Measurements from ENCODE around the gene KHDC4.

KHDC4 gene

DNA sequence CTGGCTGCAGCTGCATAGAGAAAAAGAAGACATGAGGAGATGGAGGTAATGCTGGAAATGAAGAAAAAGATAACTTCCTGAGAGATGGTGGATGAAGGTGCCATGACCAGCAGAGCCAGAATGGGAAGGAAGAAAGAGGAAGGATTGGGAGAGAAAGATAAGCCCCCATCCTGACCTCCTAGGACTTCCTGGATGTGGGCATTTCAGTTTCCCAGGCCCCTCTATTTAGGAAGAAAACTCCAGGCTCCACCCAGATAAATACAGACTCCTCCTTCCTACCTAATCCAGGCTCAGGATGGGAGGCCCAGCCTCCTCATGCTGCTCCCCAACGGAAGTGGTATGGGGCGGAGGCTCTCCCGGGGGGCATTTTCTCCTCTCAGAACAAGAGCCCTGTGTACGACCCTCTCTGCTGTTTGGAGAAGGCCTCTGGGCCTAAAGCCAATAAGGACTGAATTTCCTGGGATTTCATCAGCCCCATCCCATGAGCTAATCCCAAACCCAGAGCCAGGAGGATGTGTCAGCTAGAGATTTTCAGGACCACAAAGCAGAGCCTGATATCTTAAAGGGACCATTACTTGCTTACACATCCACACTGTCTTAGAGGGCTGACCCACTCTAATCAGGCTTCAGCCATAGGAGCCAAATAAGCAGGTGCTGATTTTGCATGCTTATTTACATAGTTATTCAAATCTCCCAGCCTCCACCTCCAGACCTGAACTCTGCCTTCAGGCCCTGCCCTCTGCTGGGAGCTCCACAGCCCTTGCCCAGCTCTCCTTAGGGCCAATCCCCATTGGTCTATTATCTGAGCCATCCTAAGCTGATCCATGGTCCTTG, 49.2 kb upstream of the KHDC4 start (continued):
- TF ChIP-seq, protein P1, sequence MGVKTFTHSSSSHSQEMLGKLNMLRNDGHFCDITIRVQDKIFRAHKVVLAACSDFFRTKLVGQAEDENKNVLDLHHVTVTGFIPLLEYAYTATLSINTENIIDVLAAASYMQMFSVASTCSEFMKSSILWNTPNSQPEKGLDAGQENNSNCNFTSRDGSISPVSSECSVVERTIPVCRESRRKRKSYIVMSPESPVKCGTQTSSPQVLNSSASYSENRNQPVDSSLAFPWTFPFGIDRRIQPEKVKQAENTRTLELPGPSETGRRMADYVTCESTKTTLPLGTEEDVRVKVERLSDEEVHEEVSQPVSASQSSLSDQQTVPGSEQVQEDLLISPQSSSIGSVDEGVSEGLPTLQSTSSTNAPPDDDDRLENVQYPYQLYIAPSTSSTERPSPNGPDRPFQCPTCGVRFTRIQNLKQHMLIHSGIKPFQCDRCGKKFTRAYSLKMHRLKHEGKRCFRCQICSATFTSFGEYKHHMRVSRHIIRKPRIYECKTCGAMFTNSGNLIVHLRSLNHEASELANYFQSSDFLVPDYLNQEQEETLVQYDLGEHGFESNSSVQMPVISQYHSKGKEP (tag by site-specific recombination; IDR thresholded peaks at IDR 0.05), result peak; percentile 50; the same call in 1 of the 2 replicates
- TF ChIP-seq SETDB1 (IDR thresholded peaks at IDR 0.05; ENCODE audit: insufficient read length, low read length) (no peak), ZNF16 (tag by site-specific recombination; IDR thresholded peaks at IDR 0.05; ENCODE audit: low read depth) (no peak), MEIS1 (CRISPR knock-in tag; IDR thresholded peaks at IDR 0.05; ENCODE audit: borderline replicate concordance) (no peak), ZNF670 (tag by site-specific recombination; IDR thresholded peaks at IDR 0.05; ENCODE audit: low read depth) (no peak), GFI1B (tag by site-specific recombination; IDR thresholded peaks at IDR 0.05) (0 out of 2 replicates have a peak, but pooled peaks have one; percentile 11), ZNF76 (tag by site-specific recombination; IDR thresholded peaks at IDR 0.05; ENCODE audit: borderline replicate concordance, low read depth) (peak; percentile 47; the same call in 1 of the 2 replicates), ZNF133 (tag by site-specific recombination; IDR thresholded peaks at IDR 0.05) (no peak), ZNF112 (tag by site-specific recombination; IDR thresholded peaks at IDR 0.05) (no peak), GLIS1 (tag by site-specific recombination; IDR thresholded peaks at IDR 0.05) (peak; percentile 76), ZNF335 (tag by site-specific recombination; conservative IDR thresholded peaks at IDR 0.05) (peak; percentile 89), ZNF707 (tag by site-specific recombination; IDR thresholded peaks at IDR 0.05) (no peak), ZNF514 (tag by site-specific recombination; IDR thresholded peaks at IDR 0.05) (no peak), TCF7L2 (IDR thresholded peaks at IDR 0.05; ENCODE audit: borderline replicate concordance, low read depth, low read length) (no peak), ZNF37A (tag by site-specific recombination; IDR thresholded peaks at IDR 0.05) (no peak), ZNF2 (tag by site-specific recombination; IDR thresholded peaks at IDR 0.05) (no peak), ZNF302 (tag by site-specific recombination; IDR thresholded peaks at IDR 0.05; ENCODE audit: low read depth) (no peak), ZNF416 (tag by site-specific recombination; IDR thresholded peaks at IDR 0.05) (no peak), ZIC2 (tag by site-specific recombination; IDR thresholded peaks at IDR 0.05) (peak; percentile 38; the same call in 1 of the 2 replicates), YY1 (tag by site-specific recombination; IDR thresholded peaks at IDR 0.05) (no peak), ZNF530 (tag by site-specific recombination; IDR thresholded peaks at IDR 0.05; ENCODE audit: low read depth) (no peak), ZNF350 (tag by site-specific recombination; IDR thresholded peaks at IDR 0.05) (no peak), PRDM1 (tag by site-specific recombination; IDR thresholded peaks at IDR 0.05) (no peak), ZXDB (tag by site-specific recombination; IDR thresholded peaks at IDR 0.05) (no peak)
- TF ChIP-seq, protein P2, sequence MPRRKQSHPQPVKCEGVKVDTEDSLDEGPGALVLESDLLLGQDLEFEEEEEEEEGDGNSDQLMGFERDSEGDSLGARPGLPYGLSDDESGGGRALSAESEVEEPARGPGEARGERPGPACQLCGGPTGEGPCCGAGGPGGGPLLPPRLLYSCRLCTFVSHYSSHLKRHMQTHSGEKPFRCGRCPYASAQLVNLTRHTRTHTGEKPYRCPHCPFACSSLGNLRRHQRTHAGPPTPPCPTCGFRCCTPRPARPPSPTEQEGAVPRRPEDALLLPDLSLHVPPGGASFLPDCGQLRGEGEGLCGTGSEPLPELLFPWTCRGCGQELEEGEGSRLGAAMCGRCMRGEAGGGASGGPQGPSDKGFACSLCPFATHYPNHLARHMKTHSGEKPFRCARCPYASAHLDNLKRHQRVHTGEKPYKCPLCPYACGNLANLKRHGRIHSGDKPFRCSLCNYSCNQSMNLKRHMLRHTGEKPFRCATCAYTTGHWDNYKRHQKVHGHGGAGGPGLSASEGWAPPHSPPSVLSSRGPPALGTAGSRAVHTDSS (tag by site-specific recombination; IDR thresholded peaks at IDR 0.05), result no peak
- TF ChIP-seq, protein P3, sequence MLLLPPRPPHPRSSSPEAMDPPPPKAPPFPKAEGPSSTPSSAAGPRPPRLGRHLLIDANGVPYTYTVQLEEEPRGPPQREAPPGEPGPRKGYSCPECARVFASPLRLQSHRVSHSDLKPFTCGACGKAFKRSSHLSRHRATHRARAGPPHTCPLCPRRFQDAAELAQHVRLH (tag by site-specific recombination; IDR thresholded peaks at IDR 0.05), result peak; percentile 74
- TF ChIP-seq, protein P4, sequence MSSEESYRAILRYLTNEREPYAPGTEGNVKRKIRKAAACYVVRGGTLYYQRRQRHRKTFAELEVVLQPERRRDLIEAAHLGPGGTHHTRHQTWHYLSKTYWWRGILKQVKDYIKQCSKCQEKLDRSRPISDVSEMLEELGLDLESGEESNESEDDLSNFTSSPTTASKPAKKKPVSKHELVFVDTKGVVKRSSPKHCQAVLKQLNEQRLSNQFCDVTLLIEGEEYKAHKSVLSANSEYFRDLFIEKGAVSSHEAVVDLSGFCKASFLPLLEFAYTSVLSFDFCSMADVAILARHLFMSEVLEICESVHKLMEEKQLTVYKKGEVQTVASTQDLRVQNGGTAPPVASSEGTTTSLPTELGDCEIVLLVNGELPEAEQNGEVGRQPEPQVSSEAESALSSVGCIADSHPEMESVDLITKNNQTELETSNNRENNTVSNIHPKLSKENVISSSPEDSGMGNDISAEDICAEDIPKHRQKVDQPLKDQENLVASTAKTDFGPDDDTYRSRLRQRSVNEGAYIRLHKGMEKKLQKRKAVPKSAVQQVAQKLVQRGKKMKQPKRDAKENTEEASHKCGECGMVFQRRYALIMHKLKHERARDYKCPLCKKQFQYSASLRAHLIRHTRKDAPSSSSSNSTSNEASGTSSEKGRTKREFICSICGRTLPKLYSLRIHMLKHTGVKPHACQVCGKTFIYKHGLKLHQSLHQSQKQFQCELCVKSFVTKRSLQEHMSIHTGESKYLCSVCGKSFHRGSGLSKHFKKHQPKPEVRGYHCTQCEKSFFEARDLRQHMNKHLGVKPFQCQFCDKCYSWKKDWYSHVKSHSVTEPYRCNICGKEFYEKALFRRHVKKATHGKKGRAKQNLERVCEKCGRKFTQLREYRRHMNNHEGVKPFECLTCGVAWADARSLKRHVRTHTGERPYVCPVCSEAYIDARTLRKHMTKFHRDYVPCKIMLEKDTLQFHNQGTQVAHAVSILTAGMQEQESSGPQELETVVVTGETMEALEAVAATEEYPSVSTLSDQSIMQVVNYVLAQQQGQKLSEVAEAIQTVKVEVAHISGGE (tag by site-specific recombination; conservative IDR thresholded peaks at IDR 0.05; ENCODE audit: low read depth), result no peak
- TF ChIP-seq, protein P5, sequence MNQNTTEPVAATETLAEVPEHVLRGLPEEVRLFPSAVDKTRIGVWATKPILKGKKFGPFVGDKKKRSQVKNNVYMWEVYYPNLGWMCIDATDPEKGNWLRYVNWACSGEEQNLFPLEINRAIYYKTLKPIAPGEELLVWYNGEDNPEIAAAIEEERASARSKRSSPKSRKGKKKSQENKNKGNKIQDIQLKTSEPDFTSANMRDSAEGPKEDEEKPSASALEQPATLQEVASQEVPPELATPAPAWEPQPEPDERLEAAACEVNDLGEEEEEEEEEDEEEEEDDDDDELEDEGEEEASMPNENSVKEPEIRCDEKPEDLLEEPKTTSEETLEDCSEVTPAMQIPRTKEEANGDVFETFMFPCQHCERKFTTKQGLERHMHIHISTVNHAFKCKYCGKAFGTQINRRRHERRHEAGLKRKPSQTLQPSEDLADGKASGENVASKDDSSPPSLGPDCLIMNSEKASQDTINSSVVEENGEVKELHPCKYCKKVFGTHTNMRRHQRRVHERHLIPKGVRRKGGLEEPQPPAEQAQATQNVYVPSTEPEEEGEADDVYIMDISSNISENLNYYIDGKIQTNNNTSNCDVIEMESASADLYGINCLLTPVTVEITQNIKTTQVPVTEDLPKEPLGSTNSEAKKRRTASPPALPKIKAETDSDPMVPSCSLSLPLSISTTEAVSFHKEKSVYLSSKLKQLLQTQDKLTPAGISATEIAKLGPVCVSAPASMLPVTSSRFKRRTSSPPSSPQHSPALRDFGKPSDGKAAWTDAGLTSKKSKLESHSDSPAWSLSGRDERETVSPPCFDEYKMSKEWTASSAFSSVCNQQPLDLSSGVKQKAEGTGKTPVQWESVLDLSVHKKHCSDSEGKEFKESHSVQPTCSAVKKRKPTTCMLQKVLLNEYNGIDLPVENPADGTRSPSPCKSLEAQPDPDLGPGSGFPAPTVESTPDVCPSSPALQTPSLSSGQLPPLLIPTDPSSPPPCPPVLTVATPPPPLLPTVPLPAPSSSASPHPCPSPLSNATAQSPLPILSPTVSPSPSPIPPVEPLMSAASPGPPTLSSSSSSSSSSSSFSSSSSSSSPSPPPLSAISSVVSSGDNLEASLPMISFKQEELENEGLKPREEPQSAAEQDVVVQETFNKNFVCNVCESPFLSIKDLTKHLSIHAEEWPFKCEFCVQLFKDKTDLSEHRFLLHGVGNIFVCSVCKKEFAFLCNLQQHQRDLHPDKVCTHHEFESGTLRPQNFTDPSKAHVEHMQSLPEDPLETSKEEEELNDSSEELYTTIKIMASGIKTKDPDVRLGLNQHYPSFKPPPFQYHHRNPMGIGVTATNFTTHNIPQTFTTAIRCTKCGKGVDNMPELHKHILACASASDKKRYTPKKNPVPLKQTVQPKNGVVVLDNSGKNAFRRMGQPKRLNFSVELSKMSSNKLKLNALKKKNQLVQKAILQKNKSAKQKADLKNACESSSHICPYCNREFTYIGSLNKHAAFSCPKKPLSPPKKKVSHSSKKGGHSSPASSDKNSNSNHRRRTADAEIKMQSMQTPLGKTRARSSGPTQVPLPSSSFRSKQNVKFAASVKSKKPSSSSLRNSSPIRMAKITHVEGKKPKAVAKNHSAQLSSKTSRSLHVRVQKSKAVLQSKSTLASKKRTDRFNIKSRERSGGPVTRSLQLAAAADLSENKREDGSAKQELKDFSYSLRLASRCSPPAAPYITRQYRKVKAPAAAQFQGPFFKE (tag by site-specific recombination; IDR thresholded peaks at IDR 0.05; ENCODE audit: borderline replicate concordance), result no peak

Measured in HEK293 (cell line).